GM23248 (cell line): ENCODE data around the gene ASS1. TPM values are rescaled to one million over a fixed set of nuclear protein-coding genes. Genes with fewer than 3 reads are reported as not detected.

Experiments
- DNase-seq: peaks from one replicate; pipeline ENCODE4 v3.0.0-alpha.2; 2015
- H2AFZ ChIP-seq: fragments of 200-600 bp; sonication (generic); 2 replicates; pipeline ENCODE4 v1.6.1; 2016; ENCODE audit warnings: antibody characterized with exemption
- H3F3A ChIP-seq: fragments of 200-600 bp; sonication (generic); 2 replicates; pipeline ENCODE4 v1.6.1; 2016; ENCODE audit warnings: mild to moderate bottlenecking, antibody characterized with exemption, mixed run types; ENCODE audit not compliant: insufficient read depth
- H3K27ac ChIP-seq: fragments of 200-600 bp; sonication (generic); 2 replicates; pipeline ENCODE4 v1.5.1; 2016; ENCODE audit warnings: mild to moderate bottlenecking
- H3K27me3 ChIP-seq: fragments of 200-600 bp; sonication (generic); replicated peaks from 2 replicates; pipeline ENCODE4 v1.6.1; 2016; ENCODE audit warnings: mild to moderate bottlenecking; ENCODE audit not compliant: insufficient read depth
- H3K36me3 ChIP-seq: fragments of 200-600 bp; sonication (generic); 2 replicates; pipeline ENCODE4 v1.6.1; 2016; ENCODE audit warnings: low read depth, mild to moderate bottlenecking
- H3K4me1 ChIP-seq: fragments of 200-600 bp; sonication (generic); 2 replicates; pipeline ENCODE4 v1.6.1; 2016; ENCODE audit warnings: mild to moderate bottlenecking; ENCODE audit not compliant: insufficient read depth
- H3K4me2 ChIP-seq: fragments of 200-600 bp; sonication (generic); one replicate; pipeline ENCODE4 v1.6.1; 2016; ENCODE audit warnings: mild to moderate bottlenecking; ENCODE audit not compliant: unreplicated experiment
- H3K4me3 ChIP-seq: fragments of 200-600 bp; sonication (generic); 2 replicates; pipeline ENCODE4 v1.5.1; 2016; ENCODE audit warnings: mild to moderate bottlenecking
- H3K79me2 ChIP-seq: fragments of 200-600 bp; sonication (generic); 2 replicates; pipeline ENCODE4 v1.6.1; 2016; ENCODE audit warnings: mild to moderate bottlenecking; ENCODE audit not compliant: insufficient read depth
- H3K9ac ChIP-seq: fragments of 200-600 bp; sonication (generic); 2 replicates; pipeline ENCODE4 v1.6.1; 2016; ENCODE audit warnings: mild to moderate bottlenecking
- H3K9me2 ChIP-seq: fragments of 200-600 bp; sonication (generic); 2 replicates; pipeline ENCODE4 v1.6.1; 2016; ENCODE audit warnings: mixed run types, mild to moderate bottlenecking, moderate library complexity; ENCODE audit not compliant: insufficient read depth
- H3K9me3 ChIP-seq: fragments of 200-600 bp; sonication (generic); one replicate; pipeline ENCODE4 v1.6.1; 2017; ENCODE audit warnings: low read depth
- H4K20me1 ChIP-seq: fragments of 200-600 bp; sonication (generic); 2 replicates; pipeline ENCODE4 v1.6.0; 2016; ENCODE audit not compliant: insufficient read depth
- EZH2 ChIP-seq: fragments of 200-600 bp; sonication (generic); IDR thresholded peaks from 2 replicates; pipeline ENCODE4 v1.6.1; 2018; ENCODE audit warnings: antibody characterized with exemption, mild to moderate bottlenecking; ENCODE audit not compliant: insufficient read depth, poor library complexity, severe bottlenecking
- EZH2phosphoT487 ChIP-seq: fragments of 200-600 bp; sonication (generic); IDR thresholded peaks from 2 replicates; pipeline ENCODE4 v1.6.1; 2018; ENCODE audit warnings: antibody characterized with exemption, moderate library complexity, mild to moderate bottlenecking, low read depth; ENCODE audit not compliant: insufficient read depth
- whole genome bisulfite sequencing, 2 experiments: methylation state at CpG; one replicate each; pipeline ENCODE4 v1.1.6; 2015 to 2017; ENCODE audit warnings: low lambda C conversion rate in 2 of 2, low coverage in 1 of 2; ENCODE audit errors: missing lambda C conversion rate in 2 of 2; 5-methylcytosine and 5-hydroxymethylcytosine counted together
- in situ Hi-C: fragments of 300-500 bp; cut with MboI; formaldehyde crosslinking; loops from 2 replicates; pipeline ENCODE4 v1.15.0; 2020
- polyA plus RNA-seq: library from polyadenylated mRNA; unstranded; fragments of >200 nt; fragmentation: Nextera tagmentation; extraction: Ambion mirVana; gene quantifications from 2 replicates; pipeline ENCODE4 v1.2.1, GENCODE V29; 2016
- total RNA-seq: library from RNA; depleted of rRNA; stranded (reverse); fragments of >200 nt; shearing (Covaris generic); gene quantifications from 2 replicates; pipeline ENCODE4 v1.2.3, GENCODE V29; 2014; rRNA removed

Gene ASS1
- total RNA-seq (182 and 216 TPM in 2 replicates), polyA plus RNA-seq (120 and 124 TPM in 2 replicates)

GRCh38 chr9:130444565-130445221, at the start of gene ASS1:
Gene ASS1, plus strand, starts transcription at chr9:130444961. Its CDS starts 7,268 bp downstream, at chr9:130452229.
- no peaks in the 10 kb centered on the region for H3K36me3 ChIP-seq
- H4K20me1 ChIP-seq: no peaks in the 10 kb centered on the region
- no peaks in the 10 kb centered on the region for H3K27me3 ChIP-seq
- peaks cover 14% of the 10 kb centered on the region for H3F3A ChIP-seq
- H3K9me2 ChIP-seq: no peaks in the 10 kb centered on the region
- H3K79me2 ChIP-seq: peaks cover 26% of the 10 kb centered on the region
- 2 to 3% methylated on average over 24 to 41 of the region's 66 CpGs for WGBS, 2 experiments
- H3K9ac ChIP-seq: peak within 1 kb of the TSS; percentile 93
- H3K27ac ChIP-seq: peak within 1 kb of the TSS; percentile 98
- peak; percentile 70 for DNase-seq
- peaks cover 5% of the 10 kb centered on the region for H3K9me3 ChIP-seq
- peak within 1 kb of the TSS; percentile 82 for H3K4me3 ChIP-seq
- H3K4me2 ChIP-seq: peak within 1 kb of the TSS; percentile 82
- TF ChIP-seq EZH2phosphoT487 (no peak), EZH2 (no peak)
- H2AFZ ChIP-seq: peak within 1 kb of the TSS; percentile 89
- peaks cover 28% of the 10 kb centered on the region for H3K4me1 ChIP-seq
- in situ Hi-C loops: no loop called here

GRCh38 chr9:130395810-130396435, 48.8 kb upstream of the ASS1 start:
- Histone ChIP-seq H3K9me3 (no peaks in the 10 kb centered on the region), H4K20me1 (no peaks in the 10 kb centered on the region), H3K79me2 (no peaks in the 10 kb centered on the region), H3K9me2 (no peaks in the 10 kb centered on the region), H3K4me1 (no peaks in the 10 kb centered on the region), H3K36me3 (no peaks in the 10 kb centered on the region), H3F3A (no peaks in the 10 kb centered on the region), H3K4me2 (no peak overlapping the region), H3K9ac (no peak overlapping the region), H2AFZ (no peak overlapping the region), H3K27ac (no peak overlapping the region), H3K4me3 (no peak overlapping the region), H3K27me3 (peaks cover 2% of the 10 kb centered on the region; the same call in 1 of the 2 replicates)
- no peak for TF ChIP-seq EZH2phosphoT487
- no peak for TF ChIP-seq EZH2
- no peak for DNase-seq
- 75 to 81% methylated on average over 19 to 26 of the region's 26 CpGs for WGBS, 2 experiments
- in situ Hi-C loops: no loop called here

GRCh38 chr9:130396581-130396980, 48.2 kb upstream of the ASS1 start:
- 77 to 89% methylated on average over 3 to 4 of the region's 4 CpGs for whole genome bisulfite sequencing, 2 experiments
- H3K36me3 ChIP-seq: no peaks in the 10 kb centered on the region
- H3K4me1 ChIP-seq: no peaks in the 10 kb centered on the region
- H3K27me3 ChIP-seq: peaks cover 9% of the 10 kb centered on the region; the same call in 1 of the 2 replicates
- no peak overlapping the region for H2AFZ ChIP-seq
- no peaks in the 10 kb centered on the region for H3K9me3 ChIP-seq
- TF ChIP-seq EZH2phosphoT487 (no peak), EZH2 (no peak)
- H3K4me2 ChIP-seq: no peak overlapping the region
- H3K9me2 ChIP-seq: no peaks in the 10 kb centered on the region
- no peak overlapping the region for H3K4me3 ChIP-seq
- H3F3A ChIP-seq: no peaks in the 10 kb centered on the region
- H3K79me2 ChIP-seq: no peaks in the 10 kb centered on the region
- no peak overlapping the region for H3K27ac ChIP-seq
- no peak for DNase-seq
- H3K9ac ChIP-seq: no peak overlapping the region
- in situ Hi-C loops: no loop called here
- H4K20me1 ChIP-seq: no peaks in the 10 kb centered on the region

- H3F3A ChIP-seq: no peaks in the 10 kb centered on the region
- H4K20me1 ChIP-seq: no peaks in the 10 kb centered on the region
- H3K9ac ChIP-seq: no peak overlapping the region
- no peak overlapping the region for H3K27ac ChIP-seq
- WGBS, 2 experiments: 56 to 59% methylated on average over 11 to 17 of the region's 17 CpGs
- no peaks in the 10 kb centered on the region for H3K9me3 ChIP-seq
- TF ChIP-seq EZH2phosphoT487 (no peak), EZH2 (no peak)
- H3K79me2 ChIP-seq: no peaks in the 10 kb centered on the region
- H3K4me3 ChIP-seq: no peak overlapping the region
- H3K4me1 ChIP-seq: no peaks in the 10 kb centered on the region
- DNase-seq: no peak
- no peaks in the 10 kb centered on the region for H3K9me2 ChIP-seq
- peaks cover 10% of the 10 kb centered on the region for H3K27me3 ChIP-seq
- in situ Hi-C loops: no loop called here
- H3K4me2 ChIP-seq: no peak overlapping the region
- no peak overlapping the region for H2AFZ ChIP-seq
- no peaks in the 10 kb centered on the region for H3K36me3 ChIP-seq
Measured at GRCh38 chr9:130398487-130399240, 46.1 kb upstream of the ASS1 start.
